Endometrial microvascular endothelial cells (primary cell): ENCODE measurements around the gene ANO10. TPM values are rescaled to one million over a fixed set of nuclear protein-coding genes. Genes with fewer than 3 reads are reported as not detected.

ENCODE experiments used
- in situ Hi-C: cut with HindIII; loops from 2 replicates; pipeline ENCODE4 v1.10.0; 2017; ENCODE audit warnings: low sequenced_read_pairs, low pct_unique_long_range_greater_than_20kb; ENCODE audit errors: inconsistent ontology term
- total RNA-seq: library from RNA; depleted of rRNA; stranded (reverse); fragments of >200 nt; gene quantifications from one replicate; pipeline ENCODE4 v1.2.3, GENCODE V29; 2015; ENCODE audit errors: inconsistent ontology term

ANO10 gene
- total RNA-seq, 1 donor from 2014 or later: 97.8 TPM

DNA sequence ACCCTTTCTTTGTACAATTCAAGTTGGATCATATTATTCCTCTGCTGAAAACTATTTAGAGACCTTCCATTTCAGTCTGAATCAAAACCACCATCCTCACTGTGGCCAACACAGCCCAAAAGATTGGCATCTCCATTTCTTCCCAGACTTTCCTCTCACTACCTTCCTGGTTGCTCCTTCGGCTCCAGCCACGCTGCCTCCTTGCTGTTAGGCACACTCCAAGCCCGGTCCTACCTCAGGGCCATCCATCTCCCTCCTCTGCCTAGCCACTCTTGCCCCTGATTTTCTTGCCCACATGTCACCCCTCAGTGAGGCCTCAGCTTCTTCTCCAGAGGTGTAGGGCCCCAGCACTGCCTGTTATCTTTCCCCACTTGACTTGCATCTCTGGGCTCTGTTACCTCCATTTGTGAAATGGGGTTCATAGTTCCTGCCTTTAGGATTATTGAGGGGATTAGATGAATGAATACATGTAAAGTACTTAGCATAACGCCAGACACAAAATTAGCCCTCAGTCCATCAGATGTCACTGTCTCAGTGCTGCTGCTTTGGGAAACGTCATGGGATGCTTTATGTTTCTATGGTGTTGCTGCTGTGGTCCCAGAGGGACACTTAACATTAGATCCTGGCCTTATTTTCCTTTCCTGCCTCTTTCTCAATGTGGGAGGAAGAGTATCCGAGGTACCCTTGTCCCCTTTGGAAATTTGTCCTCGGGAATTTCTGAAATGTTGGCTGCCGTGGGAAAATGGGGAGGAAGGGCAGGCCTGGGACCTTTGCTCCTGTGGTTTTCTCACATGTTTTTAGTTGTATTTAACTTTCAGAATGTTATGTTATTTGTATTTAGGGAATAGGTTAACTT lies 304.1 kb downstream of the ANO10 start:
- in situ Hi-C loops: no loop called here

DNA sequence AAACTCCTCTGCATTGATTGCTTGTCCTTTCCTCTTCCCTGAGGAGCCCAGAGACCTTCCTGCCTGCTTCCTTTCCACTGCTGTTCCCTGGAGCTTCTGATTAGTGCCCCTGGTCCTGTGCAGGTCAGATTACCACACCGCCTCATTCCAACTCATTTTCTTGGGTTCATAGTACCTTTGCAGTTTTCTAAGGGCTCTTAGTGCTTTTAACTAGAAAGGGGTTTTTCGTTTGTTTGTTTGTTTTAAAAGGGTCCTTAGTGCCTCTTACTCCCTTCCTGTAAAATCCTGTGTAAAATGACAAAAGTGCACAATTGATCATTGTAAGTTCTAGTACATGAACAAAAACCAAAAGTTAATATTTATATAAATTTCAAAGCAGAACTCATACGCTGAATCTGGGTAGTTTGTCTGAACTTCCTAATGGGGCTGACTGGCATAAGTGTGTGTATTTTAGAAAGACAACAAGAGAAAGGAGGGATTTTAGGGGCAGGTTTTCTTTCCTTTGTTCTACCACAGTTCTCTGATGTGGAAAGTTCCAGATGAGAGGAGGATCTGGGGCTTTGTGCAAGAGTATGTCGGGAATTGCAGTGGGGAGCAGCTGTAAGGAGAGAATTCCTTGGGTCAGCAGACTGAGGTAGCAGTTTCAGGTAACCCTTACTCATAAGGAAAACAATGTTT lies 304.9 kb downstream of the ANO10 start:
- in situ Hi-C loops: no loop called here

Other genes with a start within 250 kb of the ANO10 start
- 108 TPM for gene ABHD5, start 68.9 kb upstream of the ANO10 start, total RNA-seq